DMS53 treated with DMSO at 0.1 percent for 48 hours (cell line): ENCODE data around the gene PUS7L.

Experiments
- DNase-seq: peaks from one replicate; lab custom pipeline; 2025; ENCODE audit not compliant: unreplicated experiment; lab: John Stamatoyannopoulos, UW

Gene PUS7L

DNA sequence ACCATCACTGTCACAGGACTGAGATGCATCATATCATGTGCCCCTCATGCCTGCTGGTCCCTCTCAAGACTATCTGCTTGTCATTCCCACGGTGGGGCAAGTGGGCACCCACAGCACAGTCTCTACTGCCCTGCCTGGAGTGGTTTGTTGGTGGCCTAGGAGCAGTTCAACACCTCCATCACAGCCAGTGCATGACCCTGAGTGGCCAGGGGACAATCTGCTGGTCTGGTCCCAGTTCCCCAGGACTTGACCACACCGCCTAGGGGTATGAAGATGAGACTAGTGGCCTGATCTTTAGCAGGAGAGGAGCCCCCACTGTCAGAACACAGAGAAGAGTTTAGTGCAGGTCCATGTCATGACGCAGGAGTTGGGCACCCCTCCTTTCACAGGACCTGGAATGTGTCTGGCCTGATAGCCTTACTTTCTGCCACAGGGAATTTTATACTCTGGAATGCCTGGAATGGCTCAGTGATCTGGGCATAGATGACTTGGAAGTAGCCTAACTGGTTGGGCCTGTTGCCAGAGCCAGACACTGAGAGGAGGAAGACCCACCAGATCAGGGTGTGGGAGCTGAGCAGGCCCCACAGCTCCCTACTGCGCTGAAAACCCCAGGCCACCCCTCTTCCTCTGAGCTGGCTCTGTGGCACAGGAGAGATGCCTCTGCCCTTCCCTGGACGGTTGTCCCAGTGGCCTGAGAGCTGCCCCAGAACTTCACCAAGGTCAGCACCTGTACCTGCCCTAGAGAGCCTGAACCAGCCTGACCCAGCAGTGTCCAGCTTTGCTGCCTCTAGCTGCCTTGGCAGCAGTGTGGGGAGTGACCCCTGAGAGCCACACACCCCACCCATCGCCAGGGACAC is 83.3 kb downstream of the PUS7L start:
- no peak for DNase-seq

DNA sequence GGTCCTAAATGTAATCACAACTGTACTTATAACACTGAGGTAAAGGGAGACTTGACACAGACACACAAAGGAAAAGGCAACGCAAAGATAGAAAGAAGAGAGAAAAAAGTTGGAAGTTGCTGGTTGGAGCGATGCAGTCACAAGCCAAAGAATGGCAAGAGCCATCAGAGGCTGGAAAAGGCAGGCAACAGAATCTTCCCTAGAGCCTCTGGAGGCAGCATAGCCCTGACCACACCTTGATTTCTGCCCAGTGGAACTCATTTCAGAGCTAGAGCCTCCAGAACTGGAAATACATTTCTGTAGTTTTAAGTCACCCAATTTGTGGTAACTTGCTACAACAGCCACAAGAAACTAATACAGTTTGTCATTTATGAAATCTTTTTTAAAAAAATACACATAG is 89.2 kb downstream of the PUS7L start:
- DNase-seq = no peak
